SK-N-SH (cell line): ENCODE results near the gene METTL27. TPM values are rescaled to one million over a fixed set of nuclear protein-coding genes. Genes with fewer than 3 reads are reported as not detected.
"Not testable (repeated sequence)": the region's sequence is repeated elsewhere in the genome, so short reads cannot be mapped to it uniquely, and the experiment has no call there.

Experiments used
- CTCF ChIA-PET: fragments of 300-600, 350-600 bp; formaldehyde crosslinking; extraction: SDS; loops from one replicate; lab custom pipeline; 2021; lab: Yijun Ruan, JAX
- POLR2A ChIA-PET: fragments of 350-600 bp; sonication (Branson Sonifier 250); formaldehyde crosslinking; extraction: SDS; loops from one replicate; lab custom pipeline; 2020; ENCODE audit warnings: antibody characterized with exemption, inconsistent platforms; lab: Yijun Ruan, JAX
- DNase-seq: peaks from one replicate; pipeline ENCODE4 v3.0.0; 2012
- H2AFZ ChIP-seq: fragments of 200-600 bp; sonication (generic); 2 replicates; pipeline ENCODE4 v1.8.1; 2016; ENCODE audit warnings: antibody characterized with exemption, mild to moderate bottlenecking, low read depth
- H3F3A ChIP-seq: fragments of 200-600 bp; sonication (generic); replicated peaks from 2 replicates; pipeline ENCODE3; 2016; ENCODE audit warnings: antibody characterized with exemption, mild to moderate bottlenecking; ENCODE audit not compliant: insufficient read depth
- H3K27ac ChIP-seq, 2 experiments: fragments of 200-500 bp in 1 of 2; fragments of 200-600 bp in 1 of 2; sonication (Bioruptor generic) in 1 of 2; sonication (generic), shearing (Covaris generic) in 1 of 2; 2 replicates each; pipeline versions ENCODE4 v1.5.1 to v1.6.1; 2014 to 2016; ENCODE audit warnings: low read depth in 2 of 2, inconsistent platforms in 1 of 2, low read length in 1 of 2, mild to moderate bottlenecking in 1 of 2, mixed read lengths in 1 of 2
- H3K27me3 ChIP-seq: fragments of 200-600 bp; sonication (generic), shearing (Covaris generic); 2 replicates; pipeline ENCODE4 v1.6.1; 2016; ENCODE audit warnings: mixed run types; ENCODE audit not compliant: insufficient read depth
- H3K36me3 ChIP-seq, 2 experiments: fragments of 200-500 bp in 1 of 2; fragments of 200-600 bp in 1 of 2; sonication (Bioruptor generic) in 1 of 2; sonication (generic) in 1 of 2; replicated peaks in 1 of 2; 2 replicates each; pipeline versions ENCODE3 to v1.5.1; 2014 to 2016; ENCODE audit warnings: low read length in 1 of 2, mild to moderate bottlenecking in 1 of 2; ENCODE audit not compliant: insufficient read depth in 2 of 2, control insufficient read depth in 1 of 2
- H3K4me1 ChIP-seq, 2 experiments: fragments of 200-500 bp in 1 of 2; fragments of 200-600 bp in 1 of 2; sonication (Bioruptor generic) in 1 of 2; sonication (generic), shearing (Covaris generic) in 1 of 2; 2 replicates each; pipeline versions ENCODE4 v1.5.1 to v1.6.1; 2014 to 2016; ENCODE audit warnings: low read depth in 1 of 2, low read length in 1 of 2, mixed run types in 1 of 2; ENCODE audit not compliant: insufficient read depth in 2 of 2, control insufficient read depth in 1 of 2
- H3K4me2 ChIP-seq: fragments of 200-600 bp; sonication (generic), shearing (Covaris generic); 2 replicates; pipeline ENCODE4 v1.6.1; 2017; ENCODE audit warnings: mixed run types
- H3K4me3 ChIP-seq, 2 experiments: fragments of 200-500 bp in 1 of 2; fragments of 200-600 bp in 1 of 2; sonication (Bioruptor generic) in 1 of 2; sonication (generic), shearing (Covaris generic) in 1 of 2; 2 replicates each; pipeline versions ENCODE4 v1.5.1 to v1.8.1; 2014 to 2016; ENCODE audit warnings: low read depth in 2 of 2, inconsistent platforms in 1 of 2, low read length in 1 of 2, mild to moderate bottlenecking in 1 of 2, mixed read lengths in 1 of 2, moderate library complexity in 1 of 2
- H3K79me2 ChIP-seq: fragments of 200-600 bp; sonication (generic); 2 replicates; pipeline ENCODE4 v1.8.1; 2017; ENCODE audit warnings: mild to moderate bottlenecking; ENCODE audit not compliant: insufficient read depth
- H3K9ac ChIP-seq: fragments of 200-600 bp; sonication (generic); 2 replicates; pipeline ENCODE4 v1.6.1; 2017; ENCODE audit warnings: mixed run types
- H3K9me2 ChIP-seq: fragments of 200-600 bp; sonication (generic); 2 replicates; pipeline ENCODE4 v1.6.1; 2017; ENCODE audit warnings: mixed run types
- H3K9me3 ChIP-seq: fragments of 200-600 bp; sonication (generic); 2 replicates; pipeline ENCODE4 v1.6.1; 2017; ENCODE audit warnings: mixed run types, mild to moderate bottlenecking, moderate library complexity
- H4K20me1 ChIP-seq: fragments of 200-600 bp; sonication (generic); 2 replicates; pipeline ENCODE4 v1.6.1; 2017; ENCODE audit warnings: mild to moderate bottlenecking, mixed run types; ENCODE audit not compliant: insufficient read depth
- ELF1 ChIP-seq: IDR thresholded peaks from 2 replicates; pipeline ENCODE4 v1.4.0; 2012
- GATA2 ChIP-seq: sonication (generic); formaldehyde crosslinking; IDR thresholded peaks from 2 replicates; pipeline ENCODE4 v1.5.0; 2020; ENCODE audit warnings: mild to moderate bottlenecking, missing genetic modification reagents
- NRF1 ChIP-seq: IDR thresholded peaks from 2 replicates; pipeline ENCODE4 v1.6.1; 2012; ENCODE audit warnings: low read depth, mild to moderate bottlenecking, low read length
- POLR2AphosphoS5 ChIP-seq: IDR thresholded peaks from 2 replicates; pipeline ENCODE4 v1.6.1; 2012; ENCODE audit warnings: low read depth, low read length
- SMC3 ChIP-seq: IDR thresholded peaks from 2 replicates; pipeline ENCODE4 v1.6.1; 2012; ENCODE audit warnings: low read depth, low read length, improper control_type of control experiment
- TAF1 ChIP-seq: IDR thresholded peaks from 2 replicates; pipeline ENCODE4 v1.6.1; 2012; ENCODE audit warnings: low read depth, mild to moderate bottlenecking, low read length, moderate library complexity, borderline replicate concordance
- TCF12 ChIP-seq: IDR thresholded peaks from 2 replicates; pipeline ENCODE4 v1.4.0; 2012
- TEAD4 ChIP-seq: IDR thresholded peaks from 2 replicates; pipeline ENCODE4 v1.4.0; 2012; ENCODE audit warnings: mild to moderate bottlenecking, borderline replicate concordance; ENCODE audit not compliant: insufficient read depth
- WGBS: methylation state at CpG from one replicate; pipeline ENCODE4 v1.1.6; 2017; ENCODE audit warnings: low lambda C conversion rate; 5-methylcytosine and 5-hydroxymethylcytosine counted together
- polyA plus RNA-seq, 3 experiments: library from polyadenylated mRNA; depleted of rRNA; stranded (reverse); fragments of >200 nt; gene quantifications; 2 replicates each; pipeline ENCODE4 v1.2.3, GENCODE V29; 2012
- TF ChIP-seq, protein P1 (sequence below): fragments of 200-600 bp; sonication (generic); IDR thresholded peaks from 2 replicates; pipeline ENCODE4 v1.6.1; 2017; ENCODE audit warnings: antibody characterized with exemption, mild to moderate bottlenecking, moderate library complexity
- TF ChIP-seq, protein P2 (sequence below): IDR thresholded peaks from 2 replicates; pipeline ENCODE4; 2012
- TF ChIP-seq, protein P3 (sequence below): fragments of 150-350 bp; IDR thresholded peaks from 2 replicates; pipeline ENCODE4 v1.6.1; 2016; ENCODE audit warnings: mild to moderate bottlenecking, low read depth, low read length
- TF ChIP-seq, protein P4 (sequence below): IDR thresholded peaks from 2 replicates; pipeline ENCODE4 v1.6.1; 2012; ENCODE audit warnings: mild to moderate bottlenecking, low read depth, low read length, moderate library complexity

Gene METTL27
- polyA plus RNA-seq, 1 of the 3 experiments (the other 2 are of a cell fraction) = 3.1 TPM

DNA sequence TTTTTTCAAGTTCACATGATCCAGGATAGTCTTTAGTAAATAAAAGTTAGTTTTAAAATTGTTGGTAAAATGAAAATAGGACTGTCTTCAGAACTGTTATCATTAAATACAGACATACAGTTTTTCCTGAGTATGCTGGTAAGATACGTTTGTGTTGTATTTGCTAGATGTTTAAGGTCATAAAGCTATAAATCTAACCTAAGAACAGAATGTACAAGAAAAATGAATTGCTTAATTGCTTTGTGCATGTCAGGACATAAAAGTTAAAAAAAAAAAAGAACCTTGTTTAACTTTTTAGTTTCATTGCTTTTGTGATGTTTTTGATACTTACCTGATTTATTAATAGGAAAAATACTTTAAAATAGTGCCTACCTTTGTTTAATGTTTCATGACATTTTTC lies 40.7 kb downstream of the METTL27 start (continued):
- TF ChIP-seq, protein P1, sequence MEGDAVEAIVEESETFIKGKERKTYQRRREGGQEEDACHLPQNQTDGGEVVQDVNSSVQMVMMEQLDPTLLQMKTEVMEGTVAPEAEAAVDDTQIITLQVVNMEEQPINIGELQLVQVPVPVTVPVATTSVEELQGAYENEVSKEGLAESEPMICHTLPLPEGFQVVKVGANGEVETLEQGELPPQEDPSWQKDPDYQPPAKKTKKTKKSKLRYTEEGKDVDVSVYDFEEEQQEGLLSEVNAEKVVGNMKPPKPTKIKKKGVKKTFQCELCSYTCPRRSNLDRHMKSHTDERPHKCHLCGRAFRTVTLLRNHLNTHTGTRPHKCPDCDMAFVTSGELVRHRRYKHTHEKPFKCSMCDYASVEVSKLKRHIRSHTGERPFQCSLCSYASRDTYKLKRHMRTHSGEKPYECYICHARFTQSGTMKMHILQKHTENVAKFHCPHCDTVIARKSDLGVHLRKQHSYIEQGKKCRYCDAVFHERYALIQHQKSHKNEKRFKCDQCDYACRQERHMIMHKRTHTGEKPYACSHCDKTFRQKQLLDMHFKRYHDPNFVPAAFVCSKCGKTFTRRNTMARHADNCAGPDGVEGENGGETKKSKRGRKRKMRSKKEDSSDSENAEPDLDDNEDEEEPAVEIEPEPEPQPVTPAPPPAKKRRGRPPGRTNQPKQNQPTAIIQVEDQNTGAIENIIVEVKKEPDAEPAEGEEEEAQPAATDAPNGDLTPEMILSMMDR = no peak
- TF ChIP-seq POLR2AphosphoS5 (no peak), NRF1 (no peak), ELF1 (no peak)
- TF ChIP-seq, protein P2, sequence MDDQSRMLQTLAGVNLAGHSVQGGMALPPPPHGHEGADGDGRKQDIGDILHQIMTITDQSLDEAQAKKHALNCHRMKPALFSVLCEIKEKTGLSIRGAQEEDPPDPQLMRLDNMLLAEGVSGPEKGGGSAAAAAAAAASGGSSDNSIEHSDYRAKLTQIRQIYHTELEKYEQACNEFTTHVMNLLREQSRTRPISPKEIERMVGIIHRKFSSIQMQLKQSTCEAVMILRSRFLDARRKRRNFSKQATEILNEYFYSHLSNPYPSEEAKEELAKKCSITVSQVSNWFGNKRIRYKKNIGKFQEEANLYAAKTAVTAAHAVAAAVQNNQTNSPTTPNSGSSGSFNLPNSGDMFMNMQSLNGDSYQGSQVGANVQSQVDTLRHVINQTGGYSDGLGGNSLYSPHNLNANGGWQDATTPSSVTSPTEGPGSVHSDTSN = no peak
- TF ChIP-seq, all 33 proteins: peak for 0

DNA sequence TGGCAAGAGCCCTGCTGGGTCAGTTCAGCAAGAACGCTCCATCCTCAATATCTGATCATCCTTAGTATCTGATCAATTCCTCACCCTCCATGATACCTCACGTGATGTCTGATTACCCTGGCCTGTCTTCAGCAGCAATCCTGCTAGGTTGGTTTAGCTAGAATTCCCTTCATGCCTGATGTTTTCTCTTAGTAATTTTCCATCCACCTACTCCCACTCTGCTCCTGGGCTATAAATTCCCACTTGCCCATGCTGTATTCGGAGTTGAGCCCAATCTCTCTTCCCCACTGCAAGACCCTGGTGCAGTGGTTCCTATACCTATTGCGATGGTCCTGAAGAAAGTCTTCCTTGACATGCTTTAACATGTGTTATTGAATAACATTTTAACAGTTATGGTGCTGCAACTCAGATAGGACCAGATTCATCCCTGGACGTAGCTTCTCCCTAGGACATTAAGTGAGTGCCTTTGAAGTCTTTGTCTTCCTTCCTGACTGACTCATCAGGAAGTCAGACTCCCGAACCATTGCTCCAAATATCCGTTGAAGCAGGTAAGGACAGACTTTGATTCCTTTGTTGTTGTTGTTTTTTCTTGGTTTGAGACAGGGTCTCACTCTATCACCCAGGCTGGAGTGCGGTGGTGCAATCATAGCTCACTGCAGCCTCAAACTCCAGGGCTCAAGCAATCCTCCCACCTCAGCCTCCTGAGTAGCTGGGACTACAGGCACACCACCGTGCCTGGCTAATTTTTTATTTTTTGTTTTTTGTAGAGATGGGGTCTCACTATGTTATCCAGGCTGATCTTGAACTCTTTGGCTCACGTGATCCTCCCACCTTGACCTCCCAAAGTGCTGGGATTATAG lies 42.8 kb downstream of the METTL27 start:
- Histone ChIP-seq H3K27me3 (no peaks in the 10 kb centered on the region), H3K9me3 (no peaks in the 10 kb centered on the region), H3F3A (peaks cover 5% of the 10 kb centered on the region), H3K4me2 (no peak overlapping the region), H4K20me1 (no peaks in the 10 kb centered on the region), H3K4me3 (no peak overlapping the region), H2AFZ (no peak overlapping the region), H3K36me3 (no peaks in the 10 kb centered on the region), H3K9me2 (no peaks in the 10 kb centered on the region), H3K27ac (no peak overlapping the region), H3K9ac (no peak overlapping the region), H3K4me1 (no peaks in the 10 kb centered on the region), H3K79me2 (no peaks in the 10 kb centered on the region)
- DNase-seq = no peak
- CTCF ChIA-PET = interaction anchor here (1.3 to 1.9 kb wide), 2 partner anchors 12 to 56 kb away, joined by 3 to 4 read pairs; no protein-coding TSS in a partner anchor
- 67% methylated on average over 10 of the region's 10 CpGs for WGBS
- POLR2A ChIA-PET = interaction anchor here (0.5 kb wide), 1 partner anchor 306 kb away, joined by 3 read pairs; no protein-coding TSS in a partner anchor
- TF ChIP-seq GATA2 (CRISPR knock-in tag) (no peak), TEAD4 (no peak), TCF12 (no peak), SMC3 (no peak), TAF1 (no peak), POLR2AphosphoS5 (no peak)
- TF ChIP-seq, protein P3, sequence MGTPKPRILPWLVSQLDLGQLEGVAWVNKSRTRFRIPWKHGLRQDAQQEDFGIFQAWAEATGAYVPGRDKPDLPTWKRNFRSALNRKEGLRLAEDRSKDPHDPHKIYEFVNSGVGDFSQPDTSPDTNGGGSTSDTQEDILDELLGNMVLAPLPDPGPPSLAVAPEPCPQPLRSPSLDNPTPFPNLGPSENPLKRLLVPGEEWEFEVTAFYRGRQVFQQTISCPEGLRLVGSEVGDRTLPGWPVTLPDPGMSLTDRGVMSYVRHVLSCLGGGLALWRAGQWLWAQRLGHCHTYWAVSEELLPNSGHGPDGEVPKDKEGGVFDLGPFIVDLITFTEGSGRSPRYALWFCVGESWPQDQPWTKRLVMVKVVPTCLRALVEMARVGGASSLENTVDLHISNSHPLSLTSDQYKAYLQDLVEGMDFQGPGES = no peak
- TF ChIP-seq, protein P4, sequence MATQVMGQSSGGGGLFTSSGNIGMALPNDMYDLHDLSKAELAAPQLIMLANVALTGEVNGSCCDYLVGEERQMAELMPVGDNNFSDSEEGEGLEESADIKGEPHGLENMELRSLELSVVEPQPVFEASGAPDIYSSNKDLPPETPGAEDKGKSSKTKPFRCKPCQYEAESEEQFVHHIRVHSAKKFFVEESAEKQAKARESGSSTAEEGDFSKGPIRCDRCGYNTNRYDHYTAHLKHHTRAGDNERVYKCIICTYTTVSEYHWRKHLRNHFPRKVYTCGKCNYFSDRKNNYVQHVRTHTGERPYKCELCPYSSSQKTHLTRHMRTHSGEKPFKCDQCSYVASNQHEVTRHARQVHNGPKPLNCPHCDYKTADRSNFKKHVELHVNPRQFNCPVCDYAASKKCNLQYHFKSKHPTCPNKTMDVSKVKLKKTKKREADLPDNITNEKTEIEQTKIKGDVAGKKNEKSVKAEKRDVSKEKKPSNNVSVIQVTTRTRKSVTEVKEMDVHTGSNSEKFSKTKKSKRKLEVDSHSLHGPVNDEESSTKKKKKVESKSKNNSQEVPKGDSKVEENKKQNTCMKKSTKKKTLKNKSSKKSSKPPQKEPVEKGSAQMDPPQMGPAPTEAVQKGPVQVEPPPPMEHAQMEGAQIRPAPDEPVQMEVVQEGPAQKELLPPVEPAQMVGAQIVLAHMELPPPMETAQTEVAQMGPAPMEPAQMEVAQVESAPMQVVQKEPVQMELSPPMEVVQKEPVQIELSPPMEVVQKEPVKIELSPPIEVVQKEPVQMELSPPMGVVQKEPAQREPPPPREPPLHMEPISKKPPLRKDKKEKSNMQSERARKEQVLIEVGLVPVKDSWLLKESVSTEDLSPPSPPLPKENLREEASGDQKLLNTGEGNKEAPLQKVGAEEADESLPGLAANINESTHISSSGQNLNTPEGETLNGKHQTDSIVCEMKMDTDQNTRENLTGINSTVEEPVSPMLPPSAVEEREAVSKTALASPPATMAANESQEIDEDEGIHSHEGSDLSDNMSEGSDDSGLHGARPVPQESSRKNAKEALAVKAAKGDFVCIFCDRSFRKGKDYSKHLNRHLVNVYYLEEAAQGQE = no peak

DNA sequence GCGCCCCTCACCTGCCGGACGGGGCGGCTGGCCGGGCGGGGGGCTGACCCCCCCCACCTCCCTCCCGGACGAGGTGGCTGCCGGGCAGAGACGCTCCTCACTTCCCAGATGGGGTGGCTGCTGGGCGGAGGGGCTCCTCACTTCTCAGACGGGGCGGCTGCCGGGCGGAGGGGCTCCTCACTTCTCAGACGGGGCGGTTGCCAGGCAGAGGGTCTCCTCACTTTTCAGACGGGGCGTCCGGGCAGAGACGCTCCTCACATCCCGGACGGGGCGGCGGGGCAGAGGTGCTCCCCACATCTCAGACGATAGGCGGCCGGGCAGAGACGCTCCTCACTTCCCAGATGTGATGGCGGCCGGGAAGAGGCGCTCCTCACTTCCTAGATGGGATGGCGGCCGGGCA lies 45.1 kb downstream of the METTL27 start:
- H3K36me3 ChIP-seq, POLR2A ChIA-PET, H3K9me2 ChIP-seq, H2AFZ ChIP-seq, H3K9me3 ChIP-seq, CTCF ChIA-PET, DNase-seq, H3K79me2 ChIP-seq, H3K4me1 ChIP-seq, H3F3A ChIP-seq, H3K4me3 ChIP-seq, H3K9ac ChIP-seq, H3K27ac ChIP-seq, H3K27me3 ChIP-seq, H3K4me2 ChIP-seq, H4K20me1 ChIP-seq: not testable (repeated sequence)
- WGBS = no CpG with 5 or more reads among the region's 34 CpGs
